Kidney (tissue), 14 donors: ENCODE results near the gene TMEM45A. TPM values are rescaled to one million over a fixed set of nuclear protein-coding genes. Genes with fewer than 3 reads are reported as not detected.

Experiments
- DNase-seq, 5 donors: peaks; one replicate each; pipeline ENCODE4 v3.0.0-alpha.2; 2013 to 2020
- FAIRE-seq: peaks from 2 replicates; lab custom pipeline; 2012; peaks lifted over from hg19 to GRCh38; lab: Jason Lieb, UNC
- H3K27ac ChIP-seq, 2 donors: one replicate each; pipeline ENCODE4 v1.7.0; 2013; ENCODE audit warnings: low read depth in 2 of 2, low read length in 2 of 2, inconsistent platforms in 1 of 2
- H3K27me3 ChIP-seq: one replicate; pipeline ENCODE4 v1.7.1; 2013; ENCODE audit warnings: low read length, inconsistent platforms; ENCODE audit not compliant: control insufficient read depth, insufficient read depth
- H3K36me3 ChIP-seq, 3 donors: one replicate each; pipeline versions ENCODE4 v1.7.0 to v1.7.1; 2013; ENCODE audit warnings: low read length in 3 of 3, control low read depth in 1 of 3, inconsistent platforms in 1 of 3; ENCODE audit not compliant: insufficient read depth in 3 of 3, control insufficient read depth in 2 of 3
- H3K4me1 ChIP-seq, 3 donors: one replicate each; pipeline versions ENCODE4 v1.7.0 to v1.7.1; 2013; ENCODE audit warnings: low read length in 3 of 3, inconsistent platforms in 1 of 3, low read depth in 1 of 3; ENCODE audit not compliant: control insufficient read depth in 2 of 3, insufficient read depth in 2 of 3
- H3K4me3 ChIP-seq, 3 donors: one replicate each; pipeline versions ENCODE4 v1.7.0 to v1.8.1; 2013; ENCODE audit warnings: low read length in 3 of 3, control low read depth in 1 of 3, inconsistent platforms in 1 of 3
- H3K9ac ChIP-seq, 3 donors: one replicate each; pipeline versions ENCODE4 v1.7.0 to v1.7.1; 2013; ENCODE audit warnings: low read length in 3 of 3, control low read depth in 1 of 3, inconsistent platforms in 1 of 3
- H3K9me3 ChIP-seq, 3 donors: one replicate each; pipeline versions ENCODE4 v1.7.0 to v1.7.1; 2013; ENCODE audit warnings: low read length in 3 of 3, control low read depth in 1 of 3, inconsistent platforms in 1 of 3; ENCODE audit not compliant: control insufficient read depth in 2 of 3, insufficient read depth in 1 of 3
- intact Hi-C: fragments of 100-400 bp; cut with DNase I; formaldehyde crosslinking; loops from one replicate; pipeline ENCODE4 v1.11.1; 2022
- polyA plus RNA-seq: library from polyadenylated mRNA; stranded (reverse); fragments of 350-450 nt; fragmentation: Illumina TruSeq; extraction: RNeasy Lipid Tissue Mini Kit (QIAGEN cat#74804); gene quantifications from one replicate; pipeline ENCODE4 v1.2.3, GENCODE V29; 2014; ENCODE audit warnings: low read depth, low replicate concordance; ENCODE audit not compliant: insufficient read depth
- total RNA-seq: library from RNA; stranded (reverse); fragmentation: NEBNext Ultra II Directional; extraction: Animal tissue kit (Norgen Biotek cat#: 25700); gene quantifications from one replicate; pipeline ENCODE4 v1.2.1, GENCODE V29; 2021
- TF ChIP-seq, protein P1 (sequence below): IDR thresholded peaks from 3 replicates; pipeline ENCODE4 v1.5.1; 2012; ENCODE audit warnings: mild to moderate bottlenecking, moderate library complexity, borderline replicate concordance; ENCODE audit not compliant: insufficient read depth; ENCODE audit errors: extremely low read depth
- donor health status: control.
- donor health status: control.
- donor health status: control.
- donor health status: control.
- donor health status: control.
- donor health status: DM: yes; HTN: yes; CAD: no.
- donor health status: Normal renal cell carcinoma (clear cell type).

TMEM45A gene
- total and polyA plus RNA-seq, 2 donors from 2014 or later = 3.4 to 4.6 TPM

DNA sequence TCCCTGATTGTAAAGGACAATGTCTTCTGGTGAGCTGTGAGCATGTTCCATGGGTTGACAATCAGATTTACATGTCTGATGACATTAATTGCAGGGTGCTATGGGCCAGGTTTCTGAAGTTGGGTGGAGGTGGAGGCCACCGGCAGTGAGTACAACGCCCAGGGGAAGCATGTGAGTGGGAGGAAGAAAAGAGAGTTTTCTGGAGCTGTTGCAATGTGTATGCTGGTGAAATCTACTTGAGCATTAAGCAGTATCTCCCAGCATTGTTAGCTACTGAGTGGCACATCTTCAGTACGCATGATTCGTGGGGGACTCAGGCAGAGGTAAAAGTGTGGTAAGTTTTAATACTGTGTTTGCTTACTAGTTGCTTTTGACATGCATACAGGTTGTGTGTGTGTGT is 26.6 kb downstream of the TMEM45A start:
- DNase-seq = no peak
- Histone ChIP-seq H3K4me1 (no peaks in the 10 kb centered on the region), H3K9me3 (peaks cover 0 to 3% (median 0%) of the 10 kb centered on the region in 3 donors), H3K36me3 (no peaks in the 10 kb centered on the region), H3K4me3 (no peak overlapping the region), H3K27ac (no peak overlapping the region), H3K27me3 (no peaks in the 10 kb centered on the region), H3K9ac (no peak overlapping the region)
- intact Hi-C loops = no loop called here
- TF ChIP-seq, protein P1, sequence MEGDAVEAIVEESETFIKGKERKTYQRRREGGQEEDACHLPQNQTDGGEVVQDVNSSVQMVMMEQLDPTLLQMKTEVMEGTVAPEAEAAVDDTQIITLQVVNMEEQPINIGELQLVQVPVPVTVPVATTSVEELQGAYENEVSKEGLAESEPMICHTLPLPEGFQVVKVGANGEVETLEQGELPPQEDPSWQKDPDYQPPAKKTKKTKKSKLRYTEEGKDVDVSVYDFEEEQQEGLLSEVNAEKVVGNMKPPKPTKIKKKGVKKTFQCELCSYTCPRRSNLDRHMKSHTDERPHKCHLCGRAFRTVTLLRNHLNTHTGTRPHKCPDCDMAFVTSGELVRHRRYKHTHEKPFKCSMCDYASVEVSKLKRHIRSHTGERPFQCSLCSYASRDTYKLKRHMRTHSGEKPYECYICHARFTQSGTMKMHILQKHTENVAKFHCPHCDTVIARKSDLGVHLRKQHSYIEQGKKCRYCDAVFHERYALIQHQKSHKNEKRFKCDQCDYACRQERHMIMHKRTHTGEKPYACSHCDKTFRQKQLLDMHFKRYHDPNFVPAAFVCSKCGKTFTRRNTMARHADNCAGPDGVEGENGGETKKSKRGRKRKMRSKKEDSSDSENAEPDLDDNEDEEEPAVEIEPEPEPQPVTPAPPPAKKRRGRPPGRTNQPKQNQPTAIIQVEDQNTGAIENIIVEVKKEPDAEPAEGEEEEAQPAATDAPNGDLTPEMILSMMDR = no peak
- no peak for FAIRE-seq

DNA sequence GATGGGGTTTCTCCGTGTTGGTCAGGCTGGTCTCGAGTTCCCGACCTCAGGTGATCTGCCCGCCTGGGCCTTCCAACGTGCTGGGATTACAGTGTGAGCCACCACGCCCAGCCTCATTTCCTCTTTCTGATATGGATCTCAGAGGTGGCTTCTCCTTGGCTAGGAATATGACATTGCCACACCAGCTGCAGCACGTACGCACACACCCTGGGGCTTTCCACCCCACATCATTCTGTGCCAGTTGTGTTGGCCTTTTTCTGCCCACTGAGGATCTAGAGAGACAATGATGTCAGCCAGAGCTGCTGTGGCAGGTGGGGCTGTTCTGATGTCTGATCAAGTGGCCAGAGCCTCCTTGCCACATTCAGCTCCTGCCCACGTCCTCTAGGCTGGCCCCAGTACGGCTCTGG is 29.0 kb downstream of the TMEM45A start:
- Histone ChIP-seq H3K4me1 (no peaks in the 10 kb centered on the region), H3K4me3 (no peak overlapping the region), H3K9ac (no peak overlapping the region), H3K27ac (no peak overlapping the region), H3K36me3 (no peaks in the 10 kb centered on the region), H3K9me3 (no peaks in the 10 kb centered on the region), H3K27me3 (no peaks in the 10 kb centered on the region)
- TF ChIP-seq, protein P1 = no peak
- FAIRE-seq (no peak), DNase-seq (no peak)
- intact Hi-C loops = no loop called here

DNA sequence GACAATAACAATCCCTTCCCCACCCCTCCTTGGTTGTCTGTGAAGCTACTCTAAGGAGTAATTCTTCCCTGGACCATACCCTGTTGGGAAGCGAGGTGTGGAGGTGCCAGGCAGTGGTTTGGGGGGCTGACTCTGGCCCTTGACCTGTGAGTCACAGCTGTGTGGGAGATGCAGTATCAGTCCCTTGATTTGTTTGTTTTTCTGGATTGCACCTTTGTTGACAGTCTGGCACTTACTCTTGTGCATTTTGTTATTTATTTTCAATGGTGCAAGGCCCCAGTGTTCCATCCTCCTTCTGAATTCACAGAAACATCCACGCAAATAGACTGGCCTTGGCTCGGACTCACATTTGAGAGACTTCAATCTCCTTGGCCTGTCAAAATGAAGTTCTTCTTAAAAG is 29.7 kb downstream of the TMEM45A start:
- no peaks in the 10 kb centered on the region for H3K27me3 ChIP-seq
- H3K4me3 ChIP-seq = no peak overlapping the region
- FAIRE-seq (no peak), DNase-seq (no peak)
- H3K4me1 ChIP-seq = no peaks in the 10 kb centered on the region
- TF ChIP-seq, protein P1 = no peak
- no peaks in the 10 kb centered on the region for H3K9me3 ChIP-seq
- H3K36me3 ChIP-seq = no peaks in the 10 kb centered on the region
- intact Hi-C loops = no loop called here
- no peak overlapping the region for H3K9ac ChIP-seq
- no peak overlapping the region for H3K27ac ChIP-seq

DNA sequence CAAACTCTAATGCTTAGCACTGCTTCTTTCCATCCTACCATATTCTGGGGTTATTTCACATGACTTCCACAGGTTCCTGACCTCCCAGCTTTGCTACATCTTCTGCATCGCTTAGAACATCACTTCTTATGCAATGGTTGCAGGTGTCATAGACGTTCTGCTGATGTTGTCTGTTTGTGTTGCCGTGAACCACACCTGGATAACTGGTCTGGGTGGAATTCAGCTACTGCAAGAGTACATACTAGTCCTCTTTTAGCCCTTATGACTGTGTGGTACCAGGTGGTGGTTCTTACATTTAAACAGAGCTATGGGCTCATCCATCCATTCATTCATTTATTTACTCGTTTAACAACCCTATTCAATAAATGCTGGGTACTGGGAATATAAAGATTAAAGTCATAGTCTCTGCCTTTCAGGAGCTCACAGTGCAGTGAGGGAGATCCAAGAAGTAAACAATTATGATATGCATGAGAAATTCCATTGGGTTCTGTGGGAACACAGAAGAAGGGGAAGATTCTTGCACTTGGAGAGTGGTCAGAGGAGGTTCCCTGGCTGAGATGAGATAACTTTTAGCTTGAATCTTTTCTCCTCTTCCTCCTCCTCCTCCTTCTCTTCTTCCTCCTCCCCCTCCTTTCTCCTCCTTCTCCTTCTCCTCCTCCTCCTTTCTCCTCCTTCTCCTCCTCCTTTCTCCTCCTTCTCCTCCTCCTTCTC is 30.8 kb downstream of the TMEM45A start:
- no peak overlapping the region for H3K27ac ChIP-seq
- no peaks in the 10 kb centered on the region for H3K4me1 ChIP-seq
- no peak overlapping the region for H3K9ac ChIP-seq
- no peak for DNase-seq
- no peaks in the 10 kb centered on the region for H3K27me3 ChIP-seq
- H3K36me3 ChIP-seq = no peaks in the 10 kb centered on the region
- intact Hi-C loops = no loop called here
- H3K9me3 ChIP-seq = no peaks in the 10 kb centered on the region
- no peak for FAIRE-seq
- TF ChIP-seq, protein P1 = no peak
- no peak overlapping the region for H3K4me3 ChIP-seq
